K562 (cell line): Measurements from ENCODE around the gene LPIN1.

ENCODE experiments used
- AFF1 ChIP-seq, 2 experiments: fragments of 450-650 bp; IDR thresholded peaks; 2 replicates each; pipeline ENCODE4 v1.6.1; 2018; ENCODE audit warnings: mild to moderate bottlenecking in 2 of 2, low read depth in 1 of 2; ENCODE audit not compliant: partially characterized antibody in 2 of 2
- BRCA1 ChIP-seq, 2 experiments: fragments of 450-650 bp in 1 of 2; sonication (generic) in 1 of 2; formaldehyde crosslinking in 1 of 2; IDR thresholded peaks; 2 replicates each; pipeline versions ENCODE4 v1.5.0 to v1.6.1; 2017 to 2020; ENCODE audit warnings: mild to moderate bottlenecking in 1 of 2, missing genetic modification reagents in 1 of 2
- CHD2 ChIP-seq: IDR thresholded peaks from 2 replicates; pipeline ENCODE4 v1.6.1; 2011; ENCODE audit warnings: low read depth, low read length
- CTCF ChIP-seq, 3 experiments: IDR thresholded peaks in 2 of 3; conservative IDR thresholded peaks in 1 of 3; 2 replicates each; pipeline ENCODE4 v1.5.1; 2011 to 2012; ENCODE audit warnings: low read length in 3 of 3, mild to moderate bottlenecking in 3 of 3, control low read depth in 2 of 3, improper control_type of control experiment in 1 of 3, inconsistent platforms in 1 of 3, low read depth in 1 of 3, mixed read lengths in 1 of 3, moderate library complexity in 1 of 3; ENCODE audit not compliant: insufficient read depth in 2 of 3
- DMBX1 ChIP-seq: fragments of 250-450 bp; sonication (Bioruptor Pico); IDR thresholded peaks from 2 replicates; pipeline ENCODE4 v1.8.0; 2022; ENCODE audit warnings: inconsistent platforms, mild to moderate bottlenecking, moderate library complexity, borderline replicate concordance
- EHMT2 ChIP-seq: fragments of 450-650 bp; IDR thresholded peaks from 2 replicates; pipeline ENCODE4 v1.6.1; 2018; ENCODE audit warnings: antibody characterized with exemption
- HOMEZ ChIP-seq: fragments of 250-450 bp; sonication (Bioruptor Pico); IDR thresholded peaks from 2 replicates; pipeline ENCODE4 v1.4.0; 2020; ENCODE audit warnings: mild to moderate bottlenecking, moderate library complexity
- JUN ChIP-seq, 2 experiments: sonication (generic) in 1 of 2; formaldehyde crosslinking in 1 of 2; IDR thresholded peaks; 2 replicates each; pipeline versions ENCODE4 v1.6.1 to v1.8.0; 2012 to 2022; ENCODE audit warnings: borderline replicate concordance in 2 of 2, mild to moderate bottlenecking in 2 of 2, improper control_type of control experiment in 1 of 2, low read depth in 1 of 2, low read length in 1 of 2, missing genetic modification reagents in 1 of 2
- MITF ChIP-seq: IDR thresholded peaks from 2 replicates; pipeline ENCODE4 v1.6.1; 2014; ENCODE audit warnings: antibody characterized with exemption
- POLR2A ChIP-seq: fragments of 450-650 bp; conservative IDR thresholded peaks from 2 replicates; pipeline ENCODE4 v1.6.1; 2016
- SP2 ChIP-seq: IDR thresholded peaks from 2 replicates; pipeline ENCODE4 v1.6.1; 2011; ENCODE audit warnings: mild to moderate bottlenecking, low read depth, low read length, moderate library complexity; ENCODE audit not compliant: poor library complexity, severe bottlenecking; ENCODE audit errors: extremely low read depth
- TARDBP ChIP-seq: fragments of 450-650 bp; IDR thresholded peaks from 2 replicates; pipeline ENCODE4 v1.6.1; 2016
- XRCC3 ChIP-seq: fragments of 450-650 bp; IDR thresholded peaks from 2 replicates; pipeline ENCODE4 v1.6.1; 2017; ENCODE audit warnings: mild to moderate bottlenecking, moderate library complexity

- no peak for TF ChIP-seq POLR2A
- no peak for TF ChIP-seq HOMEZ (CRISPR knock-in tag)
- no peak for TF ChIP-seq XRCC3
- TF ChIP-seq EHMT2 = 0 out of 2 replicates have a peak, but pooled peaks have one; percentile 31
- no peak for TF ChIP-seq CHD2
- no peak for TF ChIP-seq SP2
- TF ChIP-seq CTCF (IDR thresholded peaks at IDR 0.05 in 2 of 3, conservative IDR thresholded peaks at IDR 0.05 in 1 of 3; ENCODE audit: insufficient read depth in 2 of 3, low read depth in 1 of 3, low read length in 3 of 3) = no peak
- no peak for TF ChIP-seq BRCA1 (IDR thresholded peaks at IDR 0.05)
- no peak for TF ChIP-seq BRCA1 (CRISPR knock-in tag; IDR thresholded peaks at IDR 0.05)
- TF ChIP-seq JUN (IDR thresholded peaks at IDR 0.05; ENCODE audit: borderline replicate concordance, low read depth, low read length) = no peak
- no peak for TF ChIP-seq JUN (CRISPR knock-in tag; IDR thresholded peaks at IDR 0.05; ENCODE audit: borderline replicate concordance)
- no peak for TF ChIP-seq MITF
- TF ChIP-seq TARDBP = no peak
- TF ChIP-seq AFF1 (IDR thresholded peaks at IDR 0.05; ENCODE audit: low read depth in 1 of 2, partially characterized antibody in 2 of 2) = no peak
- no peak for TF ChIP-seq DMBX1 (CRISPR knock-in tag)
Observed at GRCh38 chr2:11867926-11868325, 121.5 kb downstream of the LPIN1 start.
